AG10803 (cell line): ENCODE measurements around the gene SCAF1.

Experiments used
- DNase-seq: peaks from one replicate; pipeline ENCODE4 v3.0.0; 2010; ENCODE audit warnings: low read depth
- H3K4me3 ChIP-seq: 2 replicates; pipeline ENCODE4 v1.5.1; 2011; ENCODE audit warnings: mild to moderate bottlenecking, low read length, control low read depth
- TF ChIP-seq, protein P1 (sequence below): conservative IDR thresholded peaks from 2 replicates; pipeline ENCODE4 v1.5.1; 2011; ENCODE audit warnings: mild to moderate bottlenecking, low read length, control low read depth, inconsistent platforms

SCAF1 gene

DNA sequence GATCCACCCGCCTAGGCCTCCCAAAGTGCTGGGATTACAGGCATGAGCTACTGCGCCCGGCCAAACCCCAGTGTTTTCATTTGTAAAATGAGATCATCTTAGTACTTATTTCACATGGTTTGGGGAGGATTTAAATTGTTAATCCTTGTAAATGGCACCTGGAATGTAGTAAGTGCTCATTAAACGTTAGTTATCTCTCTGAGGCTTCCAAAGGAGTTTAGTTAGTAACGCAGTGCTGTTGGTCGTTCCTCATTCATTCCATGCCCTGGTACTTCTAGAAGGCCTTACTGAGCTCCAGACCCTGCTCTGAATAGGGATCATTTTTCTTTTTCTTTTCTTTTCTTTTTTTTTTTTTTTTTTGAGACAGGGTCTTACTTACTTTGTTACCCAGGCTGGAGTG, 54.1 kb downstream of the SCAF1 start:
- no peak for DNase-seq
- TF ChIP-seq, protein P1, sequence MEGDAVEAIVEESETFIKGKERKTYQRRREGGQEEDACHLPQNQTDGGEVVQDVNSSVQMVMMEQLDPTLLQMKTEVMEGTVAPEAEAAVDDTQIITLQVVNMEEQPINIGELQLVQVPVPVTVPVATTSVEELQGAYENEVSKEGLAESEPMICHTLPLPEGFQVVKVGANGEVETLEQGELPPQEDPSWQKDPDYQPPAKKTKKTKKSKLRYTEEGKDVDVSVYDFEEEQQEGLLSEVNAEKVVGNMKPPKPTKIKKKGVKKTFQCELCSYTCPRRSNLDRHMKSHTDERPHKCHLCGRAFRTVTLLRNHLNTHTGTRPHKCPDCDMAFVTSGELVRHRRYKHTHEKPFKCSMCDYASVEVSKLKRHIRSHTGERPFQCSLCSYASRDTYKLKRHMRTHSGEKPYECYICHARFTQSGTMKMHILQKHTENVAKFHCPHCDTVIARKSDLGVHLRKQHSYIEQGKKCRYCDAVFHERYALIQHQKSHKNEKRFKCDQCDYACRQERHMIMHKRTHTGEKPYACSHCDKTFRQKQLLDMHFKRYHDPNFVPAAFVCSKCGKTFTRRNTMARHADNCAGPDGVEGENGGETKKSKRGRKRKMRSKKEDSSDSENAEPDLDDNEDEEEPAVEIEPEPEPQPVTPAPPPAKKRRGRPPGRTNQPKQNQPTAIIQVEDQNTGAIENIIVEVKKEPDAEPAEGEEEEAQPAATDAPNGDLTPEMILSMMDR: no peak
- no peak overlapping the region for H3K4me3 ChIP-seq

DNA sequence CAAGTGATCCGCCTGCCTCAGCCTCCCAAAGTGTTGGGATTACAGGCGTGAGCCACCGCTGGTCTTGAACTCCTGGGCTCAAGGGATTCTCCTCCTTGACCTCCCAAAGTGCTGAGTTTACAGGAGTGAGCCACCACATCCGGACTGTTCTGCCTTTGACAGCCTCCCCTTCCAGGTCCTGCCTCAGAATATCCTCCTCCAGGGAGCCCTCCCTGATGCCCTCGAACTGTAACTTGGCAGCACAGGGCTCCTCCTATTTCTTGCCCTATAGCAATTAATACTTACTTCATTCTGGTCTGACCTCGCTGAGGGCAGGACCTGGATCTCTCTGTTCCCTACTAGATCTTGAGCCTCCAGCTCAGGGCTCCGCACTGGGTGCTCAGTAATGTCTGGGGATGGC, 54.9 kb downstream of the SCAF1 start:
- TF ChIP-seq, protein P1: no peak
- no peak for DNase-seq
- H3K4me3 ChIP-seq: no peak overlapping the region

DNA sequence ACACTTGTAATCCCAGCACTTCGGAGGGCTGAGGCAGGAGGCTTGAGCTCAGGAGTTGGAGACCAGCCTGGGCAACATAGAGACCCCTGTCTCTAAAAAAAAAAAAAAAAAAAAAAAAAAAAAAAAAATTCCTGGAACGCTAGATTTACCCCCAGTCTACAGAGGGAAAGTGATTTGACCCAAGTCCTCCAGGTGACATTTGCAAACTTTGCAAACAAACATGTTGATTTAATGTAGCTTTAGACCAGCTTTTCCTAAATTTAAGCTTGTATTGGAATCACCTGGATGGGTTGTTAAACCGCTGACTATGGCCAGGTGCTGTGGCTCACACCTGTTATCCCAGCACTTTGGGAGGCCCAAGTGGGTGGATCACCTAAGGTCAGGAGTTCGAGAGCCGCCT, 57.4 kb downstream of the SCAF1 start:
- no peak overlapping the region for H3K4me3 ChIP-seq
- TF ChIP-seq, protein P1: no peak
- no peak for DNase-seq

DNA sequence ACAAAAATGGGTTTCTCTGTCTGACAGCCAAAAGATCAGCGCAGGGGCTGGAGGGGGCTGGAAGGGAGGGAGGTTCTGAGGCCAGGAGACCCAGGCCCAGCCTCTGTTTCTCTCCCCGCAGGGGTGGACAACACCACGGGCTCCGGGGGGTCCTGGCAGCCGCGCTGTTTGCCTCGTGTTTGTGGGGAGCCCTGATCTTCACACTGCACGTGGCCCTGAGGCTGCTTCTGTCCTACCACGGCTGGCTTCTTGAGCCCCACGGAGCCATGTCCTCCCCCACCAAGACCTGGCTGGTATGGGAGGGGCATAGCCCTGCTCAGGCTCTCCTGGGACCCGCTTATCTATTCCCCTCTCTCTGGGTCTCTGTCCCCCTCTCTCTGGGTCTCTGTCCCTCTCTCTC, 58.6 kb downstream of the SCAF1 start:
- no peak for DNase-seq
- TF ChIP-seq, protein P1: no peak
- H3K4me3 ChIP-seq: no peak overlapping the region

DNA sequence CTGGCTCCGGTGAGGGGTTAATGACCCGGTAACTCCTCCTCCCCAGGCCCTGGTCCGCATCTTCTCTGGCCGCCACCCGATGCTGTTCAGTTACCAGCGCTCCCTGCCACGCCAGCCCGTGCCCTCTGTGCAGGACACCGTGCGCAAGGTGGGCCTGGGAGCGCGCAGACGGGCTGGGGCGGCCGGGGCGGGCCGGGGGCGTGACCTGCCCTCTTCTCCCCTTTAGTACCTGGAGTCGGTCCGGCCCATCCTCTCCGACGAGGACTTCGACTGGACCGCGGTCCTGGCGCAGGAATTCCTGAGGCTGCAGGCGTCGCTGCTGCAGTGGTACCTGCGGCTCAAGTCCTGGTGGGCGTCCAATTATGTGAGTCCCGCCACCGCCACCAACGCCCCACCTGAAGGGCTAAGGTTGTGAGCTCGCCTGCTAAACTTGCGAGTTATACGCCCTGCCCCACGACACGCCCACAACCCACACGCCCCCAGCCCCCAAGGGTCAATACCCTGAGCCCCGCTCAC, 59.3 kb downstream of the SCAF1 start:
- no peak for DNase-seq
- H3K4me3 ChIP-seq: no peak overlapping the region
- TF ChIP-seq, protein P1: no peak

DNA sequence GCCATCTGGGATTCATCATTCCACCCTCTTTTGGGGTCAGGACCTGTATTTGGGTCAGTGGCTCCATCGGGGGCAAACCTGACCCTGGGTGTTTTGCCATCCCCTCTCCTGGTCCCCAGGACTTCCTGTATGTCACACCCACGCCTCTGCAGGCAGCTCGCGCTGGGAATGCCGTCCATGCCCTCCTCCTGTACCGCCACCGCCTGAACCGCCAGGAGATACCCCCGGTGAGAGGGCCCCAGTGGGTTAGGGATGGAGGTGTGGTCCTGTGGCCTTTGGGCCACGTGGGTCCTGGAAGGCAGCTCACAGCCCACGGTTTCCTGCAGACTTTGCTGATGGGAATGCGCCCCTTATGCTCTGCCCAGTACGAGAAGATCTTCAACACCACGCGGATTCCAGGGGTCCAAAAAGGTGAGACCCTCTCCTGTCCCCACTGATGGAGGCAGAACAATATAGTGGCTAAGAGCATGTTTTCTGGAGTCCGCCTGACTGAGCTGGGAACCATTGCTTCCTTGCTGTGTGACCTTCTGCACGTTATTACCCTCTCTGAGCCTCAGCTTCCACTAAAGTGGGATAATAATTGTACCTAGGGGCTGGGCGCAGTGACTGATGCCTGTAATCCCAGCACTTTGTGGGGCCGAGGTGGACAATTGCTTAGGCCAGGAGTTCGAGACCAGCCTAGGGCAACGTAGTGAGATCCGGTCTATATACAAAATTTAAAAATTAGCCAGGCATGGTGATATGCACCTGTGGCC, 63.1 kb downstream of the SCAF1 start:
- no peak for DNase-seq
- H3K4me3 ChIP-seq: no peak overlapping the region
- TF ChIP-seq, protein P1: no peak

DNA sequence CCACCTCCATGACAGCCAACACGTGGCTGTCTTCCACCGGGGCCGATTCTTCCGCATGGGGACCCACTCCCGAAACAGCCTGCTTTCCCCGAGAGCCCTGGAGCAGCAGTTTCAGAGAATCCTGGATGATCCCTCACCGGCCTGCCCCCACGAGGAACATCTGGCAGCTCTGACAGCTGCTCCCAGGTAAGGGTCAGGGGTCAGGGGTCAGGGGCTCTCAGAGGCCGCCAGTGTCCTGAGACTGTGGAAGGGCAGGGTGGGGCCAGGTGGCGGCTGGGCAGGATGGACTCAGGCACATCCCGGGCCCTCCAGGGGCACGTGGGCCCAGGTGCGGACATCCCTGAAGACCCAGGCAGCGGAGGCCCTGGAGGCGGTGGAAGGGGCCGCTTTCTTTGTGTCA, 63.9 kb downstream of the SCAF1 start:
- no peak overlapping the region for H3K4me3 ChIP-seq
- TF ChIP-seq, protein P1: no peak
- DNase-seq: no peak
